Measurements from ENCODE around the gene BOLA1. TPM values are rescaled to one million over a fixed set of nuclear protein-coding genes. Genes with fewer than 3 reads are reported as not detected.
A peak's percentile ranks its signal among the peaks of the same experiment; 100 is the strongest.
"Not testable (repeated sequence)": the region's sequence is repeated elsewhere in the genome, so short reads cannot be mapped to it uniquely, and the experiment has no call there.

Gene BOLA1
- total RNA-seq, 1 donor from 2014 or later: 13.8 TPM

DNA sequence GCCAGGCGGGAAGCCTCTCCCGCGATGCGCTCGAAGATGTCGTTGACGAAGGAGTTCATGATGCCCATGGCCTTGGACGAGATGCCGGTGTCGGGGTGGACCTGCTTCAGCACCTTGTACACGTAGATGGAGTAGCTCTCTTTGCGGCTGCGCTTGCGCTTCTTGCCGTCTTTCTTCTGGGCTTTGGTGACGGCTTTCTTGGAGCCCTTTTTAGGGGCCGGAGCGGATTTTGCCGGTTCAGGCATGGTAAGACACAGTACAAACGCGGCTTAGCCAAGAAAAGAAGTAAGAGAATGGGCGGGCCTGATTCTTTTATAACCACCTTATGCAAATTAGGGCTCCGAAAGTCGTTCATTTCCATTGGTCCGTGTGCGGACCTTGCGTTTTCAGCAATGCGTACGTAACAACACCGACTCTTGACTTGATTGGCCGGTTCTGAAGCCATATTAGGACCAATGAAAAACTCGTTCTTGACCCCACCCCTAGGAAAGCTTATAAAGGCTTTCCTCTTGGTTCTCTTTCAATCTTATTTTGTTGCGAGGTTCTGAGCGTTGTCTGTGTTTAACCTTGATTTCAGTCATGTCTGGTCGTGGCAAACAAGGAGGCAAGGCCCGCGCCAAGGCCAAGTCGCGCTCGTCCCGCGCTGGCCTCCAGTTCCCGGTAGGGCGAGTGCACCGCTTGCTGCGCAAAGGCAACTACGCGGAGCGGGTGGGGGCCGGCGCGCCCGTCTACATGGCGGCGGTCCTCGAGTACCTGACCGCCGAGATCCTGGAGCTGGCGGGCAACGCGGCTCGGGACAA is 12.8 kb upstream of the BOLA1 start:
- ATAC-seq (peak; percentile 73), DNase-seq (ENCODE audit: low spot score) (peak; percentile 92)

DNA sequence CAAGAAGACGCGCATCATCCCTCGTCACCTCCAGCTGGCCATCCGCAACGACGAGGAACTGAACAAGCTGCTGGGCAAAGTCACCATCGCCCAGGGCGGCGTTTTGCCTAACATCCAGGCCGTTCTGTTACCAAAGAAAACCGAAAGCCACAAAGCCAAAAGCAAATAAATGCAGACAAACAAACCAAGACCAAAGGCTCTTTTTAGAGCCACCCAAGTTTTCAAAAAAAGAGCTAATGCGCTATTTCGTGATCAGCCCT is 12.2 kb upstream of the BOLA1 start:
- not testable (repeated sequence) for DNase-seq (ENCODE audit: low spot score); ATAC-seq

DNA sequence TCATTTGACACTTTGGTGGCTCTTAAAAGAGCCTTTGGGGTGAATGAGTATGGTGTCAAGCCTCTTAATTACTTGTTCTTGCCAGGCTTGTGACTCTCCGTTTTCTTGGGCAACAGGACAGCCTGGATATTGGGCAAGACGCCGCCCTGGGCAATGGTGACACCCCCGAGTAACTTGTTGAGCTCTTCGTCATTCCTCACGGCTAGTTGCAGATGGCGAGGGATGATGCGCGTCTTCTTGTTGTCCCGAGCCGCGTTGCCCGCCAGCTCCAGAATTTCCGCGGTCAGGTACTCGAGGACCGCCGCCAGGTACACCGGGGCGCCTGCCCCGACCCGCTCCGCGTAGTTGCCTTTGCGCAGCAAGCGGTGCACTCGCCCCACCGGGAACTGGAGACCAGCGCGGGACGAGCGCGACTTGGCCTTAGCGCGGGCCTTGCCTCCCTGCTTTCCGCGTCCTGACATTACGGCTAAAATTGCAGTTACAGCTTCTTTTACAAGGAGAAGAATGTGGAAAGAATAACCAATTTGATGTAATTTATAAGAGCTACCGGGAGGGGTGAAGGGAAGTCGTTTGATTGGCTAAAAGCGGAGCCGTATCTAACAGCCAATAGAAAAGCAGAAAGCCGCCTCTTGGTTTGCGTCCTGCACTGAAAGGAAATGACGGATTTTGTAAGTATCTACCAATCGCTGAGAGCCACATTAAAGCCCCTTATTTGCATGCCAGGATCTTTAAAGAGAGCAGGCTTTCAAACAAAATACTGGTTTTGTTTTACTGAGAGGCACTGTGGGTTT is 11.7 kb upstream of the BOLA1 start:
- peak; percentile 64 for ATAC-seq
- peak; percentile 83 for DNase-seq (ENCODE audit: low spot score)

DNA sequence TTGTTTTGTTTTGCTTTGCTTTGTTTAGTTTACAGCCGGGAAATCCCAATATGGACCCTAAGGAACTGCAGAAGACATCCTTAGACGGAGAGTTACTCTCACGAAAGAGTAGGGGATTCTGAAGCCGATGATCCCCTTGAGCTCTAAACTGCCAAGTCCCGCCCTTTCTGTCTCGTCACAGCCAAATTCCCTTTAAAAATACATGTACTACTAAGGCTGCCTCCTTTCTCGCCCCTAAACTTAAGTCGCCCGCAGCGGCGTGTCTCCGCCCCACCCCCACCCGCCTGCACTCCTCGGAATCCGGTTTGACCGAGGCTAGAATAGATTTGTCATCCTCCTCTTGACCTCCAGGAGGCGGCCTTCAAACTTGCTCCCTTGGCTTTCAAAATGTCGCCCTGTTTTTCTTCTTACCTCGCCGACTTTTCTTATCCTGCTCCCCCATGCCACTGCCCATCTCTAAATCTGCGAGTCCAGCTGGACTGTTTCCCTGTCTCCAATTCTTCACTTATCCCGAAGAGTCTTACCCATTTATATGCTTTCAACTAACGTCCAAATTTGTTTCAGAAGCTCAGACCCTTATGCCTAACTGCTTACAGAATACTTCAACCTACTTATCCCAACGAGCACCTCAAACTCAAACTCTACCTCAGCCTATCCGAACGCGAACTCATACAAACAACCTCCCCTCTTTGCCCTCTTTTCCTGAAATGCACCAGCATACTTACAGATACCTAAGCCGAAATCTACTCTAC is 10.9 kb upstream of the BOLA1 start:
- ATAC-seq (peak; percentile 46), DNase-seq (ENCODE audit: low spot score) (peak; percentile 76)

DNA sequence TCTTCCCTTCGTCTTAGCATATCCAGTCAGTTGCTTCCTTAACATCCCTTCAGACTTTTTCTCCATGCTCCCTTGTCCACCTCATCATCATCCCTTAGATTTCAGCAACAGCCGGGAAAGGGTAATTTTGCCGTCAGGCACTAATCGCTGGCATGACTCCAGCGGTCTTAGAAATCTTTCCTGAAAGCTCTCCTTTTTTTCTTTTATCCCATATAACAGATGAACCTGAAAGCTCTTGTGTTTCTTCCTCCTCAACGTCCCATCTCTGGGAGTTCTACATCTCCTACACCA is 10.4 kb upstream of the BOLA1 start:
- ATAC-seq (no peak), DNase-seq (ENCODE audit: low spot score) (peak; percentile 48)

DNA sequence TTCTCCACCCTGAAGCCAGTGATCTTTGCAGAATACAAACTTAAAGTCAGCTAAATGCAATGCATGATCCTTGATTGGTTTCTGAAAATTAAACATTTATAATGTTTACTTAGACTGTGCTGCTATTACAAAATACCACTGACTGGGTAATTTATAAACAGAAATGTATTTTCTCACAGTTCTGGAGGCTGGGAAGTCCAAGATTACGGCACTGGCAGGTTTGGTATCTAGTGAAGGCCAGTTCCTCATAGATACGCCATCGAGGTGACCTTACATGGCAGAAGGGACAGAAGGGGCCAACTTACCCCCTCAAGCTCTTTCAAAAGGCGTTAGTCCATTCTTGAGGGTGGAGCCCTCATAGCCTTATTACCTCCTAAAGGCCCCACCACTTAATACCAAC is 2.8 kb upstream of the BOLA1 start:
- no peak for ATAC-seq
- DNase-seq (ENCODE audit: low spot score): no peak

DNA sequence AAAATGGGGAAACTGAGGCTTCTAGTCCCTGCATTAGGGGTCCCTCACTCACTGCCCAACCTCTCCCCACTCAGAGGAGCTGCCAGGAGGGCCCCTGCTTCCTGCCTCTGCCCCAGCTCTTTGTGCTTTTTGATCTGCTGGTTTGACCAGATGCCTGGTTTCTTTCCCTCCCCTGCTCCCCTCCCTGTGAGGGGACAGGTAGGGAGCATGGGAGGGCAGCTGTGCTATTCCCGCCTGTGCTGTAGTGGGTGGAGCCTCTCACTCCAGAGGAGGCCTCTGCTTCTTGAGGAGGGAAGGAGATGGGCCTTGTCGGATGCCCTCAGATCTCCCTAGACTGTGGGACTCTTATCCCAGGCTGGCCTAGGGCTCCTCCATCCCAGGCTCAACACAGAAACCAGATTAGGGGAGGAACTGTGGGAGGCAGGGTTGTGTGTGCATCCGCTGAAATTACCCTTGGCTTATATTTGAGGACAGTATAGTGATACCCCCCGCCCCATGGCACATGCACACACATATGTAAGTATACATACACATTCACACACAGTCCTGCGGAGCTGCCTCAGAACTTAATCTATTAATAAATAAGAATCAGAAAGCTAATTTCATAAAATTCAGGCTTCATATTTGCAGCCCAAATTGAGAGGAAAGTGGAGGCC is 4.6 kb downstream of the BOLA1 start:
- DNase-seq (ENCODE audit: low spot score) (no peak), ATAC-seq (no peak)

DNA sequence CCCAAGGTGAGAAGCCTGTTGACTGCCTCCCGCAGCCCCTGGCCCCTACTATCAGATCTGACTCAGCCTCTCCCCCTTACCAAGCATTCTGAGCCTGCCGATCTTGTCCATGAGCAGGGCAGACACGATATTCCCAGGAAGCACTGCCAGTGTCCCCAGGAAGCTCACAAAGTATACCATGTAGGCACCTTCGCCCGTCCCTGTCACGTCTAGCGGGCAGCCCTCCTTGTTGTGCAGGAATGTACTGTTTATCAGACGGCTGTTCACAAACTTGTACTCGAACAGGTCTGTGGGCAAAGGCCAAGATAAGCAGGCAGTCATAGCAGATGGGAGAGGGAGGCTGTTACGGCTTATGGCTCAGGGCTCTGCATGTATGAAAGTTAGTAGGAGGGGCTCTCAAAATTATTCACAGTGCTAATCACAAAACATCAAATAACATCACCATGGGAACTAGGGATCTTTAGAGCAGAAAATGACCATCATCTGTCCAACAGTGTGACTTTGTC is 7.3 kb downstream of the BOLA1 start:
- ATAC-seq: no peak

DNA sequence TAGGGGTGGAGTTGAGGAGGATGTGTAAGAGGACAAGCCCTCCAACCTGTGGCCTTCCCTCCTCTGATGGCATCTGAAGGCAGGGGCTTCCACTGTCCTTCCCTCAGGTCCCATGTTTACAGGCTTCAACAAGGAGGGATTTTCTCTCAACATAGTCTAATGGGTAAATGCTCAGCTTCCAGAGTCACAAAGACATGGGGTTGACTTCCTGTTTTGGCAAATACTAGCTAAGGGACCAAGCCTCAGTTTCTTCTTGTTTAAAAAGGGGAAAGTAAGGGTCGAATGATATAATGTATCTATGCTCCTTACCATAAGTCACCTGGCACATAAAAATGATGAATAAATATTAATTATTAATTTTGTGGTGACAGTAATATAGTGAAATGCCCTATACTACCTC is 15.2 kb downstream of the BOLA1 start:
- no peak for DNase-seq (ENCODE audit: low spot score)
- ATAC-seq: no peak

More for the DNA sequence above, 7.3 kb downstream of the BOLA1 start:
- no peak for DNase-seq (ENCODE audit: low spot score)

DNA sequence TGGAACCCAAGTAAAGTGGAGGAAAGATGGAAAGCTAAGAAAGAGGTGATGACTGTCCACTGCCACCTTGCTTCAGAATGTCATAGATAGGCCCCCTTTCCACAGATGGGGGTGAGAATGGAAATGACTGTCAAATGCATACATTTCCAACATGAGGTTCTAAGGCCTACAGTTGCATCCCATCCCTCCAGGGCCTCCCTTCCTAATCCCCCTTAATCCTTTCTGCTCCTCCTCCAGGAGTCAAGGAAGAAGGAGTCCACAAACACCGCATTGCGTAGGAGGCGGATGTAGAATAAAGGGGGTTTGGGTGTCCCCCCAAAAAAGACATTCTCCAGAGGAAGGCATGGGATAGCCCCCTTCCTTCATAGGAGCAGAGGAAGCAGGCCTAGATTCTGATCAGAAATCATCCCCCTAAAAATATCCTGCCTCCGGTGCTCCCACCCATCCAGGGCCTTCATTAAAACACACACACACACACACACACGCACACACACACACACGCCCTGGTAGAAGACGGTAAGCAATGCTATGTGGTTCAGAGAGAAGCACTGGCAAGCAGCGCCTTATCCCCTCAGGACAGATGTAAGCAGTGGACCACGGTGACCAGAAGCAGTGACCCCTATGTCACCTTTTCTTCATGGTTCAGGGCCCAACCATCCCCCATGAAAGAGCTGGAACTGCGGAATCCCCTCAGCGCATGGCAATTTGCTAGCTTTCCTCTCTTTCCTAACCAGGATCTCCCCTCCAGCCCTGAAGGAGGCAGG is 16.2 kb downstream of the BOLA1 start:
- no peak for DNase-seq (ENCODE audit: low spot score)
- ATAC-seq: no peak

DNA sequence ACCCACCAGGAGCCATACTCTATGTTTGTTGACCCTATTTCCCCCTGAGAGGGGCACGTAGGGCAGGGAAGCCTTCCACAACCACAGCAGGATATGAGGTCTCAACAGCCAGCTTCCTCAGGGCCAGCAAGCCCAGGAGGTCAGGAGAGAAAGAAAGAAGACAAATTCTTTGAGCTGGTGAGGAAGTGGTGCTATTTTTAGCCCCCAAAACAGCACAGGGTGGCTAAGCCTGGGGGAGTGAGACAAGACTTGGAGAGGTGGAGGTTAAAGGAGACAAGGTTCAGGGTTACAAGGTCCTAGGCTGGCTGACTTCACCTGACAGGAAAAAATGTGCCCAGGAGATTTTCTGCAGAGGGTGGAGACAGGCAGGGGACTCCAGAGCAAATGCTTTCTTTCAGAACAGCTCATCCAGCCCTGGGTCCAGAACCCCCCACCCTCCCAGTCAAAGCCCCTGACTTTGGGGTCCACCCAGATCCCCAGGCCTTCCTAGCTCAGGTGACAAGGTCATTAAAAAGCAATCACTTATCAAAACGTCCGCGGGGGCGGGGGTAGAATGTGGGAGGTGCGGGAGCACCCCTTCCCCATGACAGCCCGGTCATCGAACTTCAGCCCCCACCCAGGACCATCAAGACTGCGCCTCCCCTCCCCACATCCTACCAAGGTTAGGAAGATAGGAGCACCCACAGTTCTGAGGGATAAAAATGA is 17.0 kb downstream of the BOLA1 start:
- ATAC-seq: no peak
- no peak for DNase-seq (ENCODE audit: low spot score)

DNA sequence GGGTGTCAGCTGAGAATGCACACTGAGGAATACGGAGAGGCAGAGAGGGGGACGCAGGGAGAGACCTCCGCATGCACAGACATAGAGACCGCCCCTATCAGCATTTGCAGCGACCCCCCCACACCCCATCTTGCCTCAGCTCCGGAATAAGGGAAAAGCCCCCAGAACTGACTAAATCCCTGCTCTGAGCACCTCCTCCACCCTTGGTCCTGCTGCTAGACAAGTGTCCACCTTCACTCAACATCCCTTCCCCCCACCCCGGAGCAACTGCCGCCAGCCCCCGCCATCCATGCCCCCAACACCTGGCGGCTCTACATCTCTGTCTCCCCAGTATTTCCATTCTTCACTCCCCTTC is 17.5 kb downstream of the BOLA1 start:
- DNase-seq (ENCODE audit: low spot score): no peak
- no peak for ATAC-seq

DNA sequence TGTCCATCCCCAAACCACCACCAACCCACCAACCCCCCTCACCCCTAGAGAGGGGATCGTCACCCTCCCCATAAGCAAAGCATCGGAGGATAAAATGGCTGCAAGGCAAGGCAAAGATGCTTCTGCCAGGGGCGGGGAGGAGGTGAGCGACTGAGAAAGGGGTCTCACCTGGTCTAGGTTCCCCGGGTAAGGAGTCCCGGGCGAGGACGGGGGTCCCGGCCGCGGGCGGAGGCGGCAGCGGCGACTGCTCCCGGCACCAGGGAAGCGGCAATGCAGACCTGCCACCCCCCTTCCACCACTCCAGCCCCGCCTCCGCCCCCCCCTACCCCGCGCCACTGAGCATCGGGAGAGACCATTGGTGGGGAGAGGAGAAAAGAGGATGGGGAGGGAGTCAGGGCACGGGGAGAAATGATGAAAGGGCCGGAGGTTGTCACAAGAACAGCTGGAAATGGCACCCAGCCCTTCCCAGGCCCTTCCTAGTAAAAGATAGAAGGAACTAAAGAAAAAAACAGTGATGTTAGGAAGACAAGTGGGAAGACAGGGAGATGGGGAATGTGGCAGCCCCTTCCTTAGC is 18.3 kb downstream of the BOLA1 start, which contains the start of gene SV2A:
Gene SV2A (minus strand): TSS at position 274 of the 574 bp plus-strand sequence. CDS start 4,004 bp downstream, outside the sequence.
- ATAC-seq: peak; percentile 18
- no peak for DNase-seq (ENCODE audit: low spot score)

DNA sequence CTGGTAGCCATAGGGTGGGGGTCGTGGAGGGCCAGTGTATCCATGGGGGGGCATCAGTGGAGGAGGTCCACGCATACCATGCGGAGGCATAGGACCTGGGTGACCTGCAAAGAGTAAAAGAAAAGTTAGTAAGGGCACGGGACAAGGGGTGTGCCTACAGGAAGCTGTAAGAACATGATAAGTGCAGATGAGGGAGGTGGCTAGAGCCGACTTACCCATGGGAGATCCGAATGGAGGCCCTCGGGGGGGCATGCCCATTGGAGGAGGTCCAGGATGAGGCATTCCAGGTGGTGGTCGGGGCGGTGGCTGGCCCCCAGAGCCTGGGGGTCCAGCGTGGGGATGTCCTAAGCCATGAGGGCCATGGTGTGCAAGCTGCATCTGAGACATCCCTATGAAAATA is 24.3 kb downstream of the BOLA1 start:
- no peak for ATAC-seq
- DNase-seq (ENCODE audit: low spot score): no peak

DNA sequence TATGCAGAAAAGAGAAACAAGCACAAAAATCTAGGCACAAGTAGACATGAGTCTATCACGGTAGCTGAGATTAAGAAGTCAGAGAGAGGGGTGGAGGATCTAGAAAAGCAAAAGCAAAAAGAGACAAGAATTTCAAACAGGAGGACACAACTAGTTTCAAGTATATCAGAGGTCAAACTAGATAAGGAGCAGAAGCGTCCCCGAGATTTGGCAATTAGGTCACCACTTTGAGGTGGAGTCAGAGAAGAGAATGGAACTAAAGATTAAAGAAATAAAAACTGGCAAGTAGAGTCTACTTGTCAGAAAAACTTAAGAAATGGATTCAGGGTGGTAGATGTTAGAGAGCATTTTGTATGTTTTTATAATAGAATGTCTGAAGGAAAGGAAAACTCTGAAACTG is 26.0 kb downstream of the BOLA1 start:
- DNase-seq (ENCODE audit: low spot score) (no peak), ATAC-seq (no peak)

DNA sequence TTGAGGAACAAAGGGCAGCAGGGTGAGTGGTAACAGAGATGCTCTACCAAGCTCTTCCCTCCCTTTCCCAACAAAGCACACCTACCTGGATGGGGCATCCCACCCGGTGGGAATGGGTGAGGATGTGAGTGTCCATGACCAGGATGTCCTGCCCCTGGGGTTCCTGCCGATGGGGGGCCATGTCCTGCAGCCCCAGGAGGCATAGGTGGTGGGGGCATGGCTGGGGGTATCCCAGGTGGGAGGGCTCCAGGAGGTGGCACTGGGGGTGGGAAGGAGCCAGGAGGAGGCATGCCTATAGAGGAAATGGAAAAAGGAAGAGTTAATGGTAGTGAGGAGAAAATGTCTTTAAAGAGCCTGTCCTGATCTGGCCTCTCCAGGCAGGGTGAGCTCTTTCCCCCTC is 26.4 kb downstream of the BOLA1 start:
- DNase-seq (ENCODE audit: low spot score): no peak
- no peak for ATAC-seq

DNA sequence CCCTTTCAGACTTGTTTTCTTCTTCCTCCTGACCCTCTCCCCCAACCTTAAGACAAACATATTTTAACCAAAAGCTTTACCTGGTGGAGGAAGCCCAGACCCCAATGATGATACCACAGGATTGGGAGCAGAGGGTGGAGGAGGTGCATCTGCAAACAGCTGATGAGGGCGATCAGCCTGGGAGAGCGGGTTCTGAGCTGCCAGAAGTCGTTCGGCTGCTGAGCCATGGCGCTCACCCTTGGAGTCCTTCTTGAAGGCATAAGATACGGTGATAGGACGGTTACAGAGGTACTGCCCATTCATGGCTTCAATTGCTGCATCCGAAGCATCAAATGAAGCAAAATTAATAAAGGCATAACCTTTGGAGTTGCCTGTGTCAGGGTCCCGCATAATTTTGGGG is 26.9 kb downstream of the BOLA1 start:
- ATAC-seq (no peak), DNase-seq (ENCODE audit: low spot score) (no peak)

DNA sequence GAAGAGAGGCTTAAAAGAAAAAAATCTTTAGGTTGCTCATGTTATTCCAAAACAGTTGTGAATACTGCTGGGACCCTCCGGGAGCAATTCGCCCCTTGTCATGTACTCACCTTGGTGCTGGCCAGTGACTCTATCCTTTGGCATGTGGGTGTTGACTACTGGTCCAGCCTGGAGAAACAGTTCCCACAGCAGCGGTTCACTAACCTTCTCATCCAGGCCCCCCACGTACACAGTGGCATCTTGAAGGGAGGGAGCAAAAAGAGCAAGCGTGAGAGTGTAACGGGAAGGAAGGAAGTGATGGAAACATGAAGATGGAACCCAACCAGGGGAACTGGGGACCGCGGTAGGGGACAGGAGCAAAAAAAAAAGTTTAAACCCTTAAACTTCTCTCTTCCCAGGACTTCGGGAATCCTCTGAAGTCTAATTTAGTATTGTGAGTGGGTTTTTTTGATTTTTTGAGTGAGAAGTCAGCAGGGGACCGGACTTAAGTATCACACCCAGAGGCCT is 27.7 kb downstream of the BOLA1 start:
- ATAC-seq: no peak

More for the DNA sequence above, 27.7 kb downstream of the BOLA1 start:
- DNase-seq (ENCODE audit: low spot score): no peak

Measured in left lobe of liver (tissue), 2 donors.